Activated CD8-positive, alpha-beta T cell treated with anti-CD3 and anti-CD28 coated beads for 36 hours (primary cell): ENCODE results near the gene MXD1. TPM values are rescaled to one million over a fixed set of nuclear protein-coding genes. Genes with fewer than 3 reads are reported as not detected.

Experiments
- ATAC-seq: fragments of 200-7000 bp; cut with Tn5 transposase; one replicate; pipeline ENCODE4 v1.10.0; 2021; ENCODE audit warnings: mild to moderate bottlenecking, moderate library complexity
- CTCF ChIA-PET: fragments of 350-600 bp; sonication (Branson Sonifier 250); formaldehyde crosslinking; loops from one replicate; lab custom pipeline; 2021; ENCODE audit warnings: antibody characterized with exemption; lab: Charles Lee
- POLR2A ChIA-PET: fragments of 350-600 bp; sonication (Branson Sonifier 250); formaldehyde crosslinking; loops from one replicate; lab custom pipeline; 2021; ENCODE audit warnings: antibody characterized with exemption; lab: Charles Lee
- DNase-seq: peaks from one replicate; pipeline ENCODE4 v3.0.0-alpha.2; 2020
- H3K27ac Mint-ChIP-seq: one replicate; pipeline ENCODE4 v1.8.0; 2021; ENCODE audit warnings: mild to moderate bottlenecking, mixed read lengths
- H3K27me3 Mint-ChIP-seq: one replicate; pipeline ENCODE4 v1.8.0; 2021; ENCODE audit warnings: mixed read lengths
- H3K36me3 Mint-ChIP-seq: one replicate; pipeline ENCODE4 v1.8.0; 2021; ENCODE audit warnings: low read depth, mixed read lengths
- H3K4me1 Mint-ChIP-seq: one replicate; pipeline ENCODE4 v1.8.0; 2021; ENCODE audit warnings: low read depth, mixed read lengths
- H3K4me3 Mint-ChIP-seq: one replicate; pipeline ENCODE4 v1.8.0; 2021; ENCODE audit warnings: mild to moderate bottlenecking, moderate library complexity, mixed read lengths
- H3K9me3 Mint-ChIP-seq: one replicate; pipeline ENCODE4 v1.8.0; 2021; ENCODE audit warnings: mixed read lengths
- CTCF ChIP-seq: fragments of 200-600 bp; IDR thresholded peaks from one replicate; pipeline ENCODE4 v1.8.0; 2022; ENCODE audit warnings: antibody characterized with exemption, mild to moderate bottlenecking
- intact Hi-C: fragments of 100-400 bp; cut with micrococcal nuclease; formaldehyde crosslinking; loops from one replicate; pipeline ENCODE4 v1.10.0; 2022
- total RNA-seq, 2 experiments: library from RNA; stranded (reverse); gene quantifications; one replicate each; pipeline ENCODE4 v1.2.3, GENCODE V29; 2021

MXD1 gene
- total RNA-seq, 2 experiments from 2014 or later: 9.9 to 11.7 TPM

- Mint-ChIP-seq H3K27ac (no peak overlapping the region), H3K36me3 (no peaks in the 10 kb centered on the region), H3K4me3 (no peak overlapping the region), H3K4me1 (peaks cover 3% of the 10 kb centered on the region), H3K9me3 (no peaks in the 10 kb centered on the region), H3K27me3 (no peaks in the 10 kb centered on the region)
- ChIA-PET POLR2A (interaction anchor here (0.9 to 1.8 kb wide), 4 partner anchors 9 to 13 kb away, joined by 3 to 4 read pairs (median 3); no protein-coding TSS in a partner anchor), CTCF (interaction anchor here (1.1 to 2.3 kb wide), 3 partner anchors 11 to 43 kb away, joined by 3 to 7 read pairs (median 3); no protein-coding TSS in a partner anchor)
- TF ChIP-seq CTCF: no peak
- ATAC-seq (no peak), DNase-seq (no peak)
- intact Hi-C loops: no loop called here
These were observed 40.1 kb downstream of the MXD1 start for GRCh38 chr2:69955029-69955428.

GRCh38 chr2:69956475-69956979 lies 41.6 kb downstream of the MXD1 start:
- Mint-ChIP-seq H3K9me3 (no peaks in the 10 kb centered on the region), H3K4me3 (no peak overlapping the region), H3K4me1 (peaks cover 3% of the 10 kb centered on the region), H3K27me3 (no peaks in the 10 kb centered on the region), H3K36me3 (no peaks in the 10 kb centered on the region), H3K27ac (no peak overlapping the region)
- POLR2A ChIA-PET: interaction anchor here (1.2 kb wide), 1 partner anchor 12 kb away, joined by 3 read pairs; no protein-coding TSS in a partner anchor
- intact Hi-C loops: no loop called here
- DNase-seq (no peak), ATAC-seq (no peak)
- CTCF ChIA-PET: interaction anchor here (1.4 to 2.3 kb wide), 2 partner anchors 12 to 44 kb away, joined by 3 to 7 read pairs; no protein-coding TSS in a partner anchor
- TF ChIP-seq CTCF: no peak

GRCh38 chr2:69957965-69958364 lies 43.1 kb downstream of the MXD1 start:
- H3K4me1 Mint-ChIP-seq: no peaks in the 10 kb centered on the region
- intact Hi-C loops: no loop called here
- no peak for ATAC-seq
- CTCF ChIA-PET: no interaction called here
- no peak overlapping the region for H3K4me3 Mint-ChIP-seq
- H3K36me3 Mint-ChIP-seq: no peaks in the 10 kb centered on the region
- H3K27me3 Mint-ChIP-seq: no peaks in the 10 kb centered on the region
- no peaks in the 10 kb centered on the region for H3K9me3 Mint-ChIP-seq
- POLR2A ChIA-PET: no interaction called here
- no peak for DNase-seq
- H3K27ac Mint-ChIP-seq: no peak overlapping the region
- no peak for TF ChIP-seq CTCF

- no peaks in the 10 kb centered on the region for H3K27me3 Mint-ChIP-seq
- ChIA-PET POLR2A (no interaction called here), CTCF (no interaction called here)
- intact Hi-C loops: no loop called here
- DNase-seq (no peak), ATAC-seq (no peak)
- no peaks in the 10 kb centered on the region for H3K9me3 Mint-ChIP-seq
- H3K4me3 Mint-ChIP-seq: no peak overlapping the region
- H3K27ac Mint-ChIP-seq: no peak overlapping the region
- TF ChIP-seq CTCF: no peak
- no peaks in the 10 kb centered on the region for H3K4me1 Mint-ChIP-seq
- H3K36me3 Mint-ChIP-seq: no peaks in the 10 kb centered on the region
These were observed 43.6 kb downstream of the MXD1 start for GRCh38 chr2:69958480-69958879.

- Mint-ChIP-seq H3K9me3 (no peaks in the 10 kb centered on the region), H3K27me3 (no peaks in the 10 kb centered on the region), H3K4me3 (no peak overlapping the region), H3K27ac (no peak overlapping the region), H3K36me3 (no peaks in the 10 kb centered on the region), H3K4me1 (no peaks in the 10 kb centered on the region)
- no peak for ATAC-seq
- POLR2A ChIA-PET: no interaction called here
- no peak for DNase-seq
- CTCF ChIA-PET: no interaction called here
- intact Hi-C loops: no loop called here
- TF ChIP-seq CTCF: no peak
These were observed 44.5 kb downstream of the MXD1 start for GRCh38 chr2:69959425-69959824.
